HG02938 (cell line): ENCODE data around the gene PALS2.

Experiments used
- ATAC-seq: cut with Tn5 transposase; IDR thresholded peaks from one replicate; pipeline ENCODE4 v1.9.1; 2021; ENCODE audit warnings: mild to moderate bottlenecking, moderate library complexity; ENCODE audit not compliant: unreplicated experiment

PALS2 gene

GRCh38 chr7:24572997-24573553 is at the start of gene PALS2:
Gene PALS2 (plus strand): TSS chr7:24573452. CDS start chr7:24623668, 50,216 bp downstream.
- peak; percentile 36 for ATAC-seq

GRCh38 chr7:24531255-24531654 is 42.0 kb upstream of the PALS2 start:
- ATAC-seq = no peak

GRCh38 chr7:24536682-24537081 is 36.6 kb upstream of the PALS2 start:
- ATAC-seq = no peak

GRCh38 chr7:24540956-24541355 is 32.3 kb upstream of the PALS2 start:
- ATAC-seq = no peak

GRCh38 chr7:24545215-24545614 is 28.0 kb upstream of the PALS2 start:
- ATAC-seq = no peak

GRCh38 chr7:24548390-24548789 is 24.9 kb upstream of the PALS2 start:
- ATAC-seq = no peak

- ATAC-seq = no peak
Measured at GRCh38 chr7:24549991-24550390, 23.3 kb upstream of the PALS2 start.

GRCh38 chr7:24555184-24555583 is 18.1 kb upstream of the PALS2 start:
- ATAC-seq = no peak

- no peak for ATAC-seq
Measured at GRCh38 chr7:24555719-24556118, 17.5 kb upstream of the PALS2 start.

- ATAC-seq = no peak
Measured at GRCh38 chr7:24560772-24561171, 12.5 kb upstream of the PALS2 start.

GRCh38 chr7:24566274-24566673 is 7.0 kb upstream of the PALS2 start:
- ATAC-seq = no peak

GRCh38 chr7:24570983-24571382 is 2.3 kb upstream of the PALS2 start:
- ATAC-seq = no peak

GRCh38 chr7:24572016-24572392 is 1.2 kb upstream of the PALS2 start:
- ATAC-seq = no peak

- no peak for ATAC-seq
Measured at GRCh38 chr7:24572393-24572996, 757 bp upstream of the PALS2 start.

- ATAC-seq = peak; percentile 29
Measured at GRCh38 chr7:24573554-24574338, 494 bp downstream of the PALS2 start.

GRCh38 chr7:24574386-24574785 is 1.1 kb downstream of the PALS2 start:
- no peak for ATAC-seq

GRCh38 chr7:24574950-24575349 is 1.7 kb downstream of the PALS2 start:
- no peak for ATAC-seq

- peak; percentile 30 for ATAC-seq
Measured at GRCh38 chr7:24576171-24577025, 3.1 kb downstream of the PALS2 start.

GRCh38 chr7:24578052-24578451 is 4.8 kb downstream of the PALS2 start:
- no peak for ATAC-seq

GRCh38 chr7:24580283-24580946 is 7.2 kb downstream of the PALS2 start:
- no peak for ATAC-seq

- ATAC-seq = no peak
Measured at GRCh38 chr7:24582166-24582565, 8.9 kb downstream of the PALS2 start.
